H1 (cell line): ENCODE data around the gene GDAP1L1. TPM values are rescaled to one million over a fixed set of nuclear protein-coding genes. Genes with fewer than 3 reads are reported as not detected.

Experiments
- CTCF ChIA-PET: fragments of 300-600 bp; sonication (Branson Sonifier 250); formaldehyde crosslinking; loops from one replicate; lab custom pipeline; 2021; ENCODE audit not compliant: partially characterized antibody; lab: Charles Lee
- POLR2A ChIA-PET: fragments of 300-600 bp; sonication (Branson Sonifier 250); formaldehyde crosslinking; loops from one replicate; lab custom pipeline; 2021; ENCODE audit warnings: inconsistent platforms; ENCODE audit not compliant: partially characterized antibody; lab: Charles Lee
- DNase-seq, 2 experiments: peaks; one replicate each; pipeline versions ENCODE4 v3.0.0 to v3.0.0-alpha.2; 2010 to 2022; ENCODE audit warnings: low spot score in 2 of 2, low read depth in 1 of 2, mixed read lengths in 1 of 2
- FAIRE-seq: peaks from 2 replicates; lab custom pipeline; 2011; peaks lifted over from hg19 to GRCh38; lab: Jason Lieb, UNC
- H2AFZ ChIP-seq: 2 replicates; pipeline ENCODE4 v1.8.1; 2012; ENCODE audit warnings: low read length, inconsistent platforms
- H2AK5ac ChIP-seq: 2 replicates; pipeline ENCODE4 v1.6.1; 2013; ENCODE audit warnings: low read depth, low read length
- H2BK120ac ChIP-seq: replicated peaks from 2 replicates; pipeline ENCODE3; 2013; ENCODE audit warnings: low read depth, low read length, inconsistent platforms
- H2BK12ac ChIP-seq: 2 replicates; pipeline ENCODE4 v1.6.1; 2013; ENCODE audit warnings: low read depth, low read length
- H2BK15ac ChIP-seq: 2 replicates; pipeline ENCODE4 v1.6.1; 2013; ENCODE audit warnings: low read length
- H2BK20ac ChIP-seq: 2 replicates; pipeline ENCODE4 v1.6.1; 2013; ENCODE audit warnings: low read length
- H2BK5ac ChIP-seq: 2 replicates; pipeline ENCODE4 v1.6.1; 2013; ENCODE audit warnings: low read depth, low read length
- H3K14ac ChIP-seq: 2 replicates; pipeline ENCODE4 v1.6.1; 2013; ENCODE audit warnings: inconsistent platforms; ENCODE audit not compliant: insufficient read length
- H3K18ac ChIP-seq: 2 replicates; pipeline ENCODE4 v1.6.1; 2013; ENCODE audit warnings: low read length; ENCODE audit errors: extremely low read depth
- H3K23ac ChIP-seq: 2 replicates; pipeline ENCODE4 v1.6.1; 2013; ENCODE audit warnings: inconsistent platforms; ENCODE audit not compliant: insufficient read length
- H3K23me2 ChIP-seq: 2 replicates; pipeline ENCODE4 v1.6.1; 2013; ENCODE audit warnings: low read depth, low read length
- H3K27ac ChIP-seq: 2 replicates; pipeline ENCODE4 v1.6.1; 2011; ENCODE audit warnings: low read depth, low read length, inconsistent platforms
- H3K27me3 ChIP-seq, 4 experiments: replicated peaks in 1 of 4; 1 replicate in 1 of 4; 2 replicates in 3 of 4; pipeline versions ENCODE4 v1.6.1 to v1.8.1; 2011 to 2013; ENCODE audit warnings: low read length in 3 of 4, mild to moderate bottlenecking in 3 of 4, inconsistent platforms in 2 of 4, mixed read lengths in 2 of 4, moderate library complexity in 1 of 4; ENCODE audit not compliant: control insufficient read depth in 3 of 4, insufficient read depth in 3 of 4; ENCODE audit errors: extremely low read depth in 1 of 4
- H3K36me3 ChIP-seq, 4 experiments: 2 replicates each; pipeline versions ENCODE4 v1.6.1 to v1.8.1; 2011 to 2013; ENCODE audit warnings: mild to moderate bottlenecking in 4 of 4, low read length in 3 of 4, moderate library complexity in 2 of 4, control low read depth in 1 of 4, inconsistent platforms in 1 of 4; ENCODE audit not compliant: insufficient read depth in 4 of 4, control insufficient read depth in 2 of 4
- H3K4ac ChIP-seq: replicated peaks from 2 replicates; pipeline ENCODE3; 2013; ENCODE audit warnings: low read length, low read depth, mixed read lengths, inconsistent platforms; ENCODE audit not compliant: insufficient read length
- H3K4me1 ChIP-seq, 4 experiments: replicated peaks in 1 of 4; 1 replicate in 1 of 4; 2 replicates in 3 of 4; pipeline versions ENCODE4 v1.6.1 to v1.8.1; 2011 to 2013; ENCODE audit warnings: low read length in 3 of 4, inconsistent platforms in 2 of 4, mixed read lengths in 1 of 4; ENCODE audit not compliant: insufficient read depth in 4 of 4, control insufficient read depth in 3 of 4
- H3K4me2 ChIP-seq, 2 experiments: 2 replicates each; pipeline versions ENCODE4 v1.6.1 to v1.8.1; 2011 to 2013; ENCODE audit warnings: low read depth in 2 of 2, low read length in 2 of 2, control low read depth in 1 of 2, inconsistent platforms in 1 of 2, mild to moderate bottlenecking in 1 of 2; ENCODE audit not compliant: insufficient read depth in 1 of 2
- H3K4me3 ChIP-seq, 4 experiments: fragments of 200-600, 300-600 bp in 1 of 4; sonication (generic), shearing (Covaris generic), sonication (Bioruptor Twin) in 1 of 4; 2 replicates each; pipeline versions ENCODE4 v1.5.1 to v1.8.1; 2011 to 2016; ENCODE audit warnings: low read length in 4 of 4, low read depth in 3 of 4, control low read depth in 2 of 4, inconsistent platforms in 2 of 4, mild to moderate bottlenecking in 2 of 4, mixed read lengths in 1 of 4, moderate library complexity in 1 of 4; ENCODE audit not compliant: insufficient read depth in 2 of 4; ENCODE audit errors: extremely low read depth in 1 of 4
- H3K56ac ChIP-seq: replicated peaks from 2 replicates; pipeline ENCODE3; 2013; ENCODE audit warnings: low read depth, mild to moderate bottlenecking, mixed read lengths, low read length, inconsistent platforms; ENCODE audit not compliant: insufficient read length
- H3K79me1 ChIP-seq: 2 replicates; pipeline ENCODE4 v1.6.1; 2013; ENCODE audit warnings: low read depth, low read length, control low read depth
- H3K79me2 ChIP-seq, 2 experiments: 2 replicates each; pipeline versions ENCODE4 v1.6.1 to v1.8.1; 2012 to 2013; ENCODE audit warnings: low read length in 2 of 2, mild to moderate bottlenecking in 2 of 2, inconsistent platforms in 1 of 2; ENCODE audit not compliant: insufficient read depth in 2 of 2, control insufficient read depth in 1 of 2
- H3K9ac ChIP-seq, 4 experiments: replicated peaks in 1 of 4; 1 replicate in 1 of 4; 2 replicates in 3 of 4; pipeline versions ENCODE4 v1.6.1 to v1.8.1; 2011 to 2013; ENCODE audit warnings: low read depth in 3 of 4, low read length in 3 of 4, control low read depth in 2 of 4, mild to moderate bottlenecking in 2 of 4, moderate library complexity in 2 of 4, inconsistent platforms in 1 of 4; ENCODE audit errors: extremely low read depth in 1 of 4
- H3K9me3 ChIP-seq, 2 experiments: 2 replicates each; pipeline versions ENCODE4 v1.6.1 to v1.8.1; 2012 to 2013; ENCODE audit warnings: mild to moderate bottlenecking in 2 of 2, moderate library complexity in 2 of 2, control low read depth in 1 of 2, inconsistent platforms in 1 of 2, low read depth in 1 of 2, low read length in 1 of 2, mixed read lengths in 1 of 2; ENCODE audit not compliant: insufficient read depth in 2 of 2
- H4K20me1 ChIP-seq, 2 experiments: replicated peaks in 1 of 2; 2 replicates each; pipeline versions ENCODE3 to v1.8.1; 2011 to 2013; ENCODE audit warnings: inconsistent platforms in 2 of 2, low read length in 2 of 2, mild to moderate bottlenecking in 1 of 2; ENCODE audit not compliant: insufficient read depth in 2 of 2, control insufficient read depth in 1 of 2
- H4K5ac ChIP-seq: 2 replicates; pipeline ENCODE4 v1.6.1; 2013; ENCODE audit warnings: low read length, low read depth, mixed read lengths, inconsistent platforms; ENCODE audit not compliant: insufficient read length
- H4K8ac ChIP-seq: 2 replicates; pipeline ENCODE4 v1.8.0; 2013; ENCODE audit warnings: mild to moderate bottlenecking, moderate library complexity, low read length, inconsistent platforms; ENCODE audit not compliant: insufficient read depth; ENCODE audit errors: extremely low read depth
- H4K91ac ChIP-seq: replicated peaks from 2 replicates; pipeline ENCODE3; 2013; ENCODE audit warnings: low read length, mixed read lengths, inconsistent platforms; ENCODE audit not compliant: insufficient read length
- USF2 ChIP-seq: IDR thresholded peaks from 2 replicates; pipeline ENCODE4 v1.6.1; 2011; ENCODE audit warnings: low read length, improper control_type of control experiment
- WGBS, 2 experiments: shearing (Covaris generic) in 1 of 2; methylation state at CpG; one replicate each; pipeline versions ENCODE4 v1.1.6 to v1.1.7; 2013 to 2015; ENCODE audit warnings: low lambda C conversion rate in 2 of 2, mixed read lengths in 2 of 2, inconsistent platforms in 1 of 2, low coverage in 1 of 2, missing lambda C conversion rate in 1 of 2; ENCODE audit not compliant: insufficient replicate concordance in 2 of 2, insufficient coverage in 1 of 2, insufficient read length in 1 of 2; ENCODE audit errors: extremely low coverage in 1 of 2, missing lambda C conversion rate in 1 of 2; 5-methylcytosine and 5-hydroxymethylcytosine counted together
- polyA plus RNA-seq, 7 experiments: library from polyadenylated mRNA; depleted of rRNA in 3 of 7; stranded (reverse) in 5 of 7; unstranded in 2 of 7; fragments of >200 nt in 5 of 7; fragments of 200-250 nt in 2 of 7; gene quantifications; 1 replicate in 5 of 7; 2 replicates in 1 of 7; 4 replicates in 1 of 7; pipeline versions ENCODE4 v1.2.1 to v1.2.3, GENCODE V29; 2011 to 2013; ENCODE audit warnings: missing spikeins in 2 of 7, mixed read lengths in 2 of 7
- total RNA-seq: library from RNA; stranded (reverse); fragmentation: NEBNext Ultra II Directional; extraction: Animal tissue kit (Norgen Biotek cat#: 25700); gene quantifications from 2 replicates; pipeline ENCODE4 v1.2.1, GENCODE V29; 2021

GDAP1L1 gene
- total and polyA plus RNA-seq, 2 of the 8 experiments (the other 6 are each of a cell fraction or from before 2014, with no cell fraction given): 8.5 to 63.1 TPM

- H3K23ac ChIP-seq: no peak overlapping the region
- WGBS, 2 experiments: 81% methylated on average over 5 of the region's 5 CpGs; no CpG with 5 or more reads in 1 of the 2 experiments
- no peak overlapping the region for H3K27ac ChIP-seq
- H2AK5ac ChIP-seq: no peak overlapping the region
- no peak overlapping the region for H2AFZ ChIP-seq
- TF ChIP-seq USF2: no peak
- no peak overlapping the region for H3K9ac ChIP-seq
- no peak overlapping the region for H4K5ac ChIP-seq
- H4K8ac ChIP-seq: peak overlapping the region; percentile 57; the same call in 1 of the 2 replicates
- H2BK15ac ChIP-seq: no peak overlapping the region
- no peak overlapping the region for H3K18ac ChIP-seq
- no peaks in the 10 kb centered on the region for H3K79me1 ChIP-seq
- no peak overlapping the region for H3K14ac ChIP-seq
- no peak overlapping the region for H2BK12ac ChIP-seq
- no peaks in the 10 kb centered on the region for H4K20me1 ChIP-seq
- ChIA-PET CTCF (interaction anchor here (0.7 to 11.2 kb wide), 5 partner anchors 28 to 239 kb away, joined by 3 to 153 read pairs (median 4); partner anchors contain the start of gene FITM2), POLR2A (no interaction called here)
- FAIRE-seq (no peak), DNase-seq (no peak)
- H3K27me3 ChIP-seq: no peaks in the 10 kb centered on the region
- no peaks in the 10 kb centered on the region for H3K36me3 ChIP-seq
- no peaks in the 10 kb centered on the region for H3K9me3 ChIP-seq
- peaks cover 0 to 3% (median under 1%) of the 10 kb centered on the region in 4 experiments; a peak in 1 of 7 replicates for H3K4me1 ChIP-seq
- no peak overlapping the region for H3K4me3 ChIP-seq
- H3K79me2 ChIP-seq: no peaks in the 10 kb centered on the region
- H2BK120ac ChIP-seq: no peak overlapping the region
- H2BK20ac ChIP-seq: no peak overlapping the region
- H3K4me2 ChIP-seq: no peak overlapping the region
- no peak overlapping the region for H3K56ac ChIP-seq
- no peak overlapping the region for H3K4ac ChIP-seq
- H4K91ac ChIP-seq: no peak overlapping the region
- no peaks in the 10 kb centered on the region for H3K23me2 ChIP-seq
- H2BK5ac ChIP-seq: no peak overlapping the region
Measured at GRCh38 chr20:44222027-44222426, 25.1 kb upstream of the GDAP1L1 start.
